Mesenchymal stem cell (in vitro differentiated cells and primary cell): ENCODE data around the gene GCAT.

ENCODE experiments used
- DNase-seq: peaks from one replicate; pipeline ENCODE4 v3.0.0-alpha.2; 2013
- H2AFZ ChIP-seq: one replicate; pipeline ENCODE4 v1.6.1; 2013; ENCODE audit warnings: low read depth, mild to moderate bottlenecking, control low read depth, inconsistent platforms, low read length, moderate library complexity
- H2AK5ac ChIP-seq: 2 replicates; pipeline ENCODE4 v1.6.1; 2013; ENCODE audit warnings: low read length, moderate library complexity, mild to moderate bottlenecking, inconsistent platforms; ENCODE audit not compliant: severe bottlenecking
- H2BK120ac ChIP-seq: one replicate; pipeline ENCODE4 v1.6.1; 2013; ENCODE audit warnings: low read depth, mild to moderate bottlenecking, inconsistent platforms, low read length, moderate library complexity
- H2BK12ac ChIP-seq, 2 experiments: one replicate each; pipeline ENCODE4 v1.6.1; 2013; ENCODE audit warnings: inconsistent platforms in 2 of 2, low read length in 2 of 2, mild to moderate bottlenecking in 2 of 2, moderate library complexity in 2 of 2, control low read depth in 1 of 2
- H2BK15ac ChIP-seq: one replicate; pipeline ENCODE4 v1.6.1; 2013; ENCODE audit warnings: mild to moderate bottlenecking, low read depth, inconsistent platforms; ENCODE audit not compliant: poor library complexity, severe bottlenecking
- H2BK5ac ChIP-seq: 2 replicates; pipeline ENCODE4 v1.6.1; 2013; ENCODE audit warnings: low read depth, mild to moderate bottlenecking, low read length, control low read depth, inconsistent platforms; ENCODE audit not compliant: poor library complexity, severe bottlenecking
- H3K14ac ChIP-seq, 2 experiments: one replicate each; pipeline ENCODE4 v1.6.1; 2013; ENCODE audit warnings: inconsistent platforms in 2 of 2, low read length in 2 of 2, control low read depth in 1 of 2, mild to moderate bottlenecking in 1 of 2, moderate library complexity in 1 of 2
- H3K18ac ChIP-seq, 2 experiments: one replicate each; pipeline ENCODE4 v1.6.1; 2013; ENCODE audit warnings: inconsistent platforms in 2 of 2, low read length in 2 of 2, control low read depth in 1 of 2, low read depth in 1 of 2, mild to moderate bottlenecking in 1 of 2
- H3K23ac ChIP-seq, 2 experiments: one replicate each; pipeline ENCODE4 v1.6.1; 2013; ENCODE audit warnings: inconsistent platforms in 2 of 2, low read length in 2 of 2, mild to moderate bottlenecking in 2 of 2, moderate library complexity in 2 of 2, control low read depth in 1 of 2
- H3K27ac ChIP-seq: 2 replicates; pipeline ENCODE4 v1.5.1; 2013; ENCODE audit warnings: mild to moderate bottlenecking, moderate library complexity, low read length, control low read depth, inconsistent platforms; ENCODE audit not compliant: poor library complexity, severe bottlenecking
- H3K27me3 ChIP-seq, 2 experiments: 2 replicates each; pipeline versions ENCODE4 v1.6.1 to v1.7.0; 2013; ENCODE audit warnings: low read length in 2 of 2, mild to moderate bottlenecking in 2 of 2, moderate library complexity in 2 of 2, control low read depth in 1 of 2, inconsistent platforms in 1 of 2; ENCODE audit not compliant: control insufficient read depth in 1 of 2, insufficient read depth in 1 of 2
- H3K36me3 ChIP-seq, 2 experiments: 2 replicates each; pipeline versions ENCODE4 v1.6.1 to v1.7.0; 2013; ENCODE audit warnings: low read length in 2 of 2, control low read depth in 1 of 2, inconsistent platforms in 1 of 2, low read depth in 1 of 2, mild to moderate bottlenecking in 1 of 2; ENCODE audit not compliant: insufficient read depth in 2 of 2, control insufficient read depth in 1 of 2
- H3K4ac ChIP-seq, 2 experiments: one replicate each; pipeline ENCODE4 v1.6.1; 2013; ENCODE audit warnings: inconsistent platforms in 2 of 2, low read length in 2 of 2, mild to moderate bottlenecking in 2 of 2, moderate library complexity in 2 of 2, control low read depth in 1 of 2, low read depth in 1 of 2
- H3K4me1 ChIP-seq: 2 replicates; pipeline ENCODE4 v1.6.1; 2013; ENCODE audit warnings: low read depth, low read length, control low read depth; ENCODE audit not compliant: control insufficient read depth, insufficient read depth
- H3K4me2 ChIP-seq: 2 replicates; pipeline ENCODE4 v1.6.1; 2013; ENCODE audit warnings: low read length, mild to moderate bottlenecking, inconsistent platforms; ENCODE audit not compliant: poor library complexity, severe bottlenecking
- H3K4me3 ChIP-seq, 2 experiments: 2 replicates each; pipeline versions ENCODE4 v1.5.1 to v1.7.0; 2013; ENCODE audit warnings: low read length in 2 of 2, mild to moderate bottlenecking in 2 of 2, control low read depth in 1 of 2, low read depth in 1 of 2; ENCODE audit not compliant: insufficient read depth in 1 of 2
- H3K79me1 ChIP-seq: replicated peaks from 2 replicates; pipeline ENCODE4 v1.6.1; 2013; ENCODE audit warnings: mild to moderate bottlenecking, control low read depth, low read length, inconsistent platforms; ENCODE audit not compliant: poor library complexity, severe bottlenecking
- H3K9ac ChIP-seq: 2 replicates; pipeline ENCODE4 v1.7.0; 2013; ENCODE audit warnings: mild to moderate bottlenecking, low read length, moderate library complexity
- H3K9me3 ChIP-seq: 2 replicates; pipeline ENCODE4 v1.7.0; 2013; ENCODE audit warnings: mild to moderate bottlenecking, low read length; ENCODE audit not compliant: control insufficient read depth
- H4K8ac ChIP-seq: one replicate; pipeline ENCODE4 v1.6.1; 2013; ENCODE audit warnings: inconsistent platforms, mild to moderate bottlenecking, low read length, moderate library complexity
- H4K91ac ChIP-seq: one replicate; pipeline ENCODE4 v1.6.1; 2013; ENCODE audit warnings: mild to moderate bottlenecking, low read length, inconsistent platforms
- WGBS: methylation state at CpG from one replicate; pipeline ENCODE4 v1.1.7; 2013; ENCODE audit warnings: mixed read lengths; 5-methylcytosine and 5-hydroxymethylcytosine counted together

GCAT gene

GRCh38 chr22:37762389-37762836 is 45.3 kb upstream of the GCAT start:
- Histone ChIP-seq H2BK15ac (no peak overlapping the region), H2BK5ac (no peak overlapping the region), H3K9ac (no peak overlapping the region), H4K91ac (no peak overlapping the region), H3K4me3 (no peak overlapping the region), H2AK5ac (no peak overlapping the region), H4K8ac (no peak overlapping the region), H2BK12ac (no peak overlapping the region), H3K79me1 (peaks cover 29% of the 10 kb centered on the region), H2AFZ (no peak overlapping the region), H2BK120ac (no peak overlapping the region), H3K36me3 (peaks cover 74 to 91% of the 10 kb centered on the region in 2 experiments), H3K9me3 (no peaks in the 10 kb centered on the region), H3K27me3 (no peaks in the 10 kb centered on the region), H3K18ac (no peak overlapping the region), H3K14ac (no peak overlapping the region), H3K4me1 (peaks cover 2% of the 10 kb centered on the region), H3K23ac (no peak overlapping the region), H3K27ac (no peak overlapping the region), H3K4ac (no peak overlapping the region), H3K4me2 (no peak overlapping the region)
- 85% methylated on average over 10 of the region's 10 CpGs for WGBS
- DNase-seq = no peak

GRCh38 chr22:37763012-37763411 is 44.7 kb upstream of the GCAT start:
- Histone ChIP-seq H3K23ac (no peak overlapping the region), H2BK120ac (no peak overlapping the region), H3K4me3 (no peak overlapping the region), H2BK5ac (no peak overlapping the region), H3K18ac (no peak overlapping the region), H2BK12ac (no peak overlapping the region), H3K9me3 (no peaks in the 10 kb centered on the region), H4K91ac (no peak overlapping the region), H3K27ac (no peak overlapping the region), H4K8ac (no peak overlapping the region), H2AFZ (no peak overlapping the region), H3K27me3 (no peaks in the 10 kb centered on the region), H3K36me3 (peaks cover 74 to 91% of the 10 kb centered on the region in 2 experiments), H3K14ac (no peak overlapping the region), H3K9ac (no peak overlapping the region), H3K4ac (no peak overlapping the region), H3K4me1 (peaks cover 2% of the 10 kb centered on the region), H2AK5ac (no peak overlapping the region), H3K4me2 (no peak overlapping the region), H3K79me1 (peaks cover 23% of the 10 kb centered on the region), H2BK15ac (no peak overlapping the region)
- DNase-seq = no peak
- 96% methylated on average over 9 of the region's 9 CpGs for WGBS

GRCh38 chr22:37763652-37764051 is 44.1 kb upstream of the GCAT start:
- Histone ChIP-seq H3K27me3 (no peaks in the 10 kb centered on the region), H2AK5ac (no peak overlapping the region)
- 96% methylated on average over 16 of the region's 16 CpGs for WGBS

GRCh38 chr22:37764622-37765021 is 43.1 kb upstream of the GCAT start:
- Histone ChIP-seq H2BK120ac (no peak overlapping the region), H3K9me3 (no peaks in the 10 kb centered on the region)

More at GRCh38 chr22:37763652-37764051, 44.1 kb upstream of the GCAT start:
- H3K4me2 ChIP-seq = no peak overlapping the region
- H3K9me3 ChIP-seq = no peaks in the 10 kb centered on the region
- peaks cover 2% of the 10 kb centered on the region for H3K4me1 ChIP-seq
- H3K27ac ChIP-seq = no peak overlapping the region
- H2AFZ ChIP-seq = no peak overlapping the region
- H3K79me1 ChIP-seq = peaks cover 22% of the 10 kb centered on the region
- no peak overlapping the region for H3K9ac ChIP-seq
- DNase-seq = no peak
- peaks cover 74 to 91% of the 10 kb centered on the region in 2 experiments for H3K36me3 ChIP-seq
- no peak overlapping the region for H3K4ac ChIP-seq
- H3K23ac ChIP-seq = no peak overlapping the region
- H2BK15ac ChIP-seq = no peak overlapping the region
- H3K18ac ChIP-seq = no peak overlapping the region
- no peak overlapping the region for H2BK12ac ChIP-seq
- H2BK120ac ChIP-seq = no peak overlapping the region
- no peak overlapping the region for H4K8ac ChIP-seq
- H2BK5ac ChIP-seq = no peak overlapping the region
- H4K91ac ChIP-seq = no peak overlapping the region
- H3K14ac ChIP-seq = no peak overlapping the region
- H3K4me3 ChIP-seq = no peak overlapping the region

More at GRCh38 chr22:37764622-37765021, 43.1 kb upstream of the GCAT start:
- Histone ChIP-seq H2BK12ac (no peak overlapping the region), H2AFZ (no peak overlapping the region), H3K18ac (no peak overlapping the region), H2AK5ac (no peak overlapping the region), H3K4me2 (no peak overlapping the region), H3K79me1 (peaks cover 13% of the 10 kb centered on the region), H3K27ac (no peak overlapping the region), H2BK5ac (no peak overlapping the region), H2BK15ac (no peak overlapping the region), H4K8ac (no peak overlapping the region), H3K4ac (no peak overlapping the region), H3K14ac (no peak overlapping the region), H3K9ac (peak overlapping the region; percentile 5), H3K27me3 (no peaks in the 10 kb centered on the region), H3K36me3 (peaks cover 72 to 91% of the 10 kb centered on the region in 2 experiments), H4K91ac (no peak overlapping the region), H3K4me3 (no peak overlapping the region), H3K4me1 (peaks cover 2% of the 10 kb centered on the region), H3K23ac (no peak overlapping the region)
- no peak for DNase-seq
- 91% methylated on average over 5 of the region's 6 CpGs for WGBS
